GM12892 (cell line): ENCODE measurements around the gene TMEM35B.
"Not testable (repeated sequence)": the region's sequence is repeated elsewhere in the genome, so short reads cannot be mapped to it uniquely, and the experiment has no call there.

Experiments
- POLR2A ChIP-seq: IDR thresholded peaks from 2 replicates; pipeline ENCODE4 v1.6.1; 2011; ENCODE audit warnings: low read depth, low read length, control low read depth
- POLR2AphosphoS5 ChIP-seq: IDR thresholded peaks from 2 replicates; pipeline ENCODE4 v1.6.1; 2011; ENCODE audit warnings: low read depth, low read length, control low read depth

DNA sequence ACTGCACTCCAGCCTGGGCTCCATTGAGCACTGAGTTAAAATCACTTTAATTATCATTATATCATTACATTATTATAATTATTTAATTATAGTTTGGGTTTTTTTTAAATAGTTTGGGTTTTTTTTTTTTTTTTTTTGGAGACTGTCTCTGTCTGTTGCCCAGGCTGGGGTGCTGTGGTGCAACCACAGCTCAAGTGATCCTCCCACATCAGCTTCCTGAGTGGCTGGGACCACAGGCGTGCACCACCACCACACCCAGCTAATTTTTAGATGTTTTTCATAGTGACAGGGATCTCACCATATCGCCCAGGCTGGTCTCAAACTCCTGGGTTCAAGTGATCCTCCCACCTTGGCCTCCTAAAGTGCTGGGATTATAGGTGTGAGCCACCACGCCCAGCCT lies 16.9 kb downstream of the TMEM35B start:
- TF ChIP-seq POLR2A, POLR2AphosphoS5: not testable (repeated sequence)
